ENCODE measurements around the gene BHLHE23.

GRCh38 chr20:62977613-62978560, 28.9 kb downstream of the BHLHE23 start:
- TF ChIP-seq PATZ1 (CRISPR knock-in tag; IDR thresholded peaks at IDR 0.05; ENCODE audit: borderline replicate concordance) (no peak), GLIS3 (CRISPR knock-in tag; IDR thresholded peaks at IDR 0.05) (no peak), ZC3H10 (CRISPR knock-in tag; IDR thresholded peaks at IDR 0.05) (no peak), ZFP30 (CRISPR knock-in tag; IDR thresholded peaks at IDR 0.05) (no peak), PPARA (CRISPR knock-in tag; IDR thresholded peaks at IDR 0.05; ENCODE audit: borderline replicate concordance) (no peak), ZFP3 (CRISPR knock-in tag; IDR thresholded peaks at IDR 0.05) (no peak), RARB (CRISPR knock-in tag; IDR thresholded peaks at IDR 0.05) (no peak), TCF4 (CRISPR knock-in tag; IDR thresholded peaks at IDR 0.05; ENCODE audit: borderline replicate concordance) (no peak), ARNTL (CRISPR knock-in tag; IDR thresholded peaks at IDR 0.05; ENCODE audit: borderline replicate concordance, low read depth) (no peak), ESRRG (CRISPR knock-in tag; IDR thresholded peaks at IDR 0.05) (no peak), ISL1 (CRISPR knock-in tag; IDR thresholded peaks at IDR 0.05) (no peak)
